HK-2 (cell line): ENCODE data around the gene HES3.

ENCODE experiments used
- DNase-seq: peaks from one replicate; pipeline ENCODE4 v3.0.0-alpha.2; 2018; ENCODE audit not compliant: unreplicated experiment

HES3 gene

GRCh38 chr1:6262555-6263420 lies 18.8 kb downstream of the HES3 start:
- no peak for DNase-seq

DNA sequence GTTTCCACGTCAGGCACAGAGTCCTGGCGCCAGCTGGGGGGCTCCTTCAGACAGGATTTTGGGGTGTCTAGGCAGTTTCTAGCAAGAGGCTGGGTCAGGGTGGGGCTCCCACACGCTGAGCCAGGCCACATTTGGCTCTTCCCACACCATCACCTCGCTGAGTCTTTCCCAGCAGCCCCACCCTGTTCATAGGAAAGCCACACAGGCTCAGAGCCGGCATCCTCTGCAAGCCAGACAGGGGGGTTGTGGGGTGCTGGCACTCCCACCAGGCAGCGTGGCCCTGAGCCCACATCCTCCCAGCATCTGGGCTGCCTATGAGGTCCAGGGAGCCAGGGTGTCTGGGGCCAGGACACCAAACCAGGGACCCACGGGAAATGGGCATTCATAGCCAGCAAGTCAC lies 19.7 kb downstream of the HES3 start:
- DNase-seq, result no peak

DNA sequence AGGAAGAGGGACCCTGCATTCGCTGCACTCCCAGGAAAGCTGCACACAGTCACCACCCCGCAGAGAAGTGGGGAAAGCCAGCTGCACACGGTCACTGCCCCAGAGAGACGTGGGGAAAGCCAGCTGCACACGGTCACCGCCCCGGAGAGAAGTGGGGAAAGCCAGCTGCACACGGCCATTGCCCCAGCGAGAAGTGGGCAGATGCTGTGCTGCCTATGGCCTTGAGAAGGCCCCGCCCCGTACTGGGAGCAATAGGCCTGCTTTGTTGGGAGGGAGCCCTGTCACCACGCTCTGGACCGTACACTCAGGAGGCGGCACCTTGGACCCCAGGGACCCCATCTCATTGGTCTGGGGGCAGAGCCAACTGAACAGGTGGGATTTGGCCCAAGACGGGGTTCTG lies 21.2 kb downstream of the HES3 start:
- no peak for DNase-seq

GRCh38 chr1:6266641-6267040 lies 22.7 kb downstream of the HES3 start:
- DNase-seq, result no peak

DNA sequence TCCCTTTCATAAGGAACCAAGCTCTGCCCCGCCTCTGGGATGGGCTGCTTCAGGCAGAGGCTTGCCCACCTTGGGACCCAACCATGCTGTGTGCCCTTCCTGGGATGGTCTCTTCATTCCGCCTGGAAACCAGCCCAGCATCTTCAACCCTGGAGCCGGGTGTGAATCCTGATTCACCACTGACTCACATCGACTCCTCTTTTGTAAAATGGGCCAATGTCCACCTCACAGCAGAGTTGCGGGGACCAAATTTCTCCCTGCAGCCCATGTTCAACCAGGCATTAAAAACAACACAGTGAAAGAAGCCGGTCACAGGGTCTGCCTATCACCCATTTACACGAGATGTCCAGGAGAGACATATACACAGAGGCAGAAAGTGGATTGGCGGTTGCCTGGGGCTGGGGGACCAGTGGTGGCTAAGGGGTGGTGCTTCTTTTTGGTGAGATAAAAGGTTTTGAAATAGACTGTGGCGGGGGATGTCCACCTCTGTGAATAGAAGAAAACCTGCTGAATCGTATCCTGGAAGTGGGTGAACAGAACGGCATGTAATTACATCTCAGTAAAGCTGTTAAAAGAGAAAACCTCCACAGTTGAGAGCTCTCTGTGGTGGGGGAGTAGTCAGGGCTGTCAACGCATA lies 23.8 kb downstream of the HES3 start:
- no peak for DNase-seq

- DNase-seq, result no peak
These were observed 24.4 kb downstream of the HES3 start for GRCh38 chr1:6268415-6268814.

DNA sequence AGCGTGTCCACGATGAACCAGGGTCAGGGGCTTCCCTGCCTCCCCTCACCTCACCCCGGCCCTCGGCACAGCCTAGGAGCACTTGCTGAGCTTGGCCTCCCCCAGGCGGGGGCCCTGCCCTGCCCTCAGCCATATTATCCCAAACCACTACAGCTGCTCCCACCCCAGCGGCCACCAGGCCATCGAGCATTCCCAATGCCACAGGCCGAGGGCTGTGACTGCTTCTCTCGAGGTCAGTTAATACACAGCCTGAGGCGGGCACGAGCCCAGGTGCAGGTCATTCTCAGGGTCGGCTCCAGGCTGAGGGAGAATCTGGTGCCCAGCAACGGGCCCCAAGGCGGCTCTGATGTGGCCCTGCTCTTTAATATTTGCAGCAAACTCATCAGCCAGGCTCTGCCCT lies 25.3 kb downstream of the HES3 start:
- no peak for DNase-seq

- no peak for DNase-seq
These were observed 25.9 kb downstream of the HES3 start for GRCh38 chr1:6269720-6270400.

GRCh38 chr1:6270401-6270800 lies 26.4 kb downstream of the HES3 start:
- DNase-seq, result no peak

GRCh38 chr1:6271006-6271405 lies 27.0 kb downstream of the HES3 start:
- DNase-seq, result no peak

- no peak for DNase-seq
These were observed 27.6 kb downstream of the HES3 start for GRCh38 chr1:6271554-6271953.

DNA sequence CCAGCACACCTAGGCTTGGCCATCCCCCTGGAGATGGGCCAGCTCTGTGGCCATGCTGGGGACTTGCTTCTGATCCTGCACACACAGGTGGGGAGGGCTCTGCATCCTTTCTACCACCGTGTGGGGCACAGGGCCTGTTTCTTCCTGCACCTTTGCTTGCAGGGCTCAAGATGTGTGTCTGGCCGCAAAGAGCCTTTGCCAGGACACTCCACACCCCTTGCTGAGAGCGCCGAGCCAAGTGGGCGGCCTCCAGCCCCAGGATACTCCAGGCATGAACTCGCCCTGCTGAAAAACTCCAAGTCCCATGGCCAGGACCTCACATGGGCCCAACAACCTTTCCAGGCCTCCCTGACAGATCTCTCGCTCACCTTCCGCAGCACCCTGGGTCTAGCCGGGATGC lies 28.5 kb downstream of the HES3 start:
- DNase-seq, result no peak

DNA sequence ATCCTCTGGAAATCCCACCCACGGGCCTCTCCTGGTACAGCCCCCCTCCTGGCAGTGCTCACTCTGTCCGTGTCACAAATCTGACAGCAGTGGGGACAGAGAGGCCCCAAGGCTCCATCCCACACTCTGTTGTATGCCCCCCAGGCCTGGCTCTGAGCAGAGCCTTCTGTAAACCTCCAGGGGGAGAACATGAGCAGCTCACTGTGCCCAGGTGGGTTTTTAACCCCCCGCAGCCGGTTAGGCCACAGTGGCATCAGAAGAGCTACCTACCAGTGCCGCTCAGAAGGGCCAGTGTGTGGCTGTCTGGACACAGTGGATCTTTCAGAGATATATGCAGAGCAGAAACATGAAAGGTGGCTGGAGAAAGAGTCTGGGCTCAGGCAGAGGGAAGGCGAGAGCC lies 28.9 kb downstream of the HES3 start:
- no peak for DNase-seq

- DNase-seq, result peak; percentile 59
These were observed 29.5 kb downstream of the HES3 start for GRCh38 chr1:6273380-6273891.

DNA sequence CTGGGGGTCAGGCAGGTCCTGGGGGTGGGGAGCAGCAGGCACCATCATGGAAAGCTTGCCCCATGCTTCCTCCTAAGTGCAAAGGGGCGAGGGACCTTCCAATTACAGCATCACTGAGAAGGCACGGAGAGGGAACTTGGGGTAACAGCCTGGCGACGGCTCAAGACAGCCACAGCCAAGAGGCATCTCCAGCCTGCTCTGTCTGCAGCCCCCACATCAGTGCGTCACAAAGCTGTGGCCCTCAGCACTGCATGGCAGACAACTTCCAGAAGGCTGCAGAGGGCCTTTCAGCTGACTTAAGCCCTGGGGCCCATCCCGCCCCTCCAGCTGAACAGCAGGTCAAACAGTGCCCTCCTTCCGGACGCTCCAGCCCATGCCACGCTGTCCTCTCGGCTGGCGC lies 30.1 kb downstream of the HES3 start:
- DNase-seq, result no peak

GRCh38 chr1:6274622-6275139 lies 30.7 kb downstream of the HES3 start:
- DNase-seq, result no peak

GRCh38 chr1:6275826-6276782 lies 32.1 kb downstream of the HES3 start:
- no peak for DNase-seq

DNA sequence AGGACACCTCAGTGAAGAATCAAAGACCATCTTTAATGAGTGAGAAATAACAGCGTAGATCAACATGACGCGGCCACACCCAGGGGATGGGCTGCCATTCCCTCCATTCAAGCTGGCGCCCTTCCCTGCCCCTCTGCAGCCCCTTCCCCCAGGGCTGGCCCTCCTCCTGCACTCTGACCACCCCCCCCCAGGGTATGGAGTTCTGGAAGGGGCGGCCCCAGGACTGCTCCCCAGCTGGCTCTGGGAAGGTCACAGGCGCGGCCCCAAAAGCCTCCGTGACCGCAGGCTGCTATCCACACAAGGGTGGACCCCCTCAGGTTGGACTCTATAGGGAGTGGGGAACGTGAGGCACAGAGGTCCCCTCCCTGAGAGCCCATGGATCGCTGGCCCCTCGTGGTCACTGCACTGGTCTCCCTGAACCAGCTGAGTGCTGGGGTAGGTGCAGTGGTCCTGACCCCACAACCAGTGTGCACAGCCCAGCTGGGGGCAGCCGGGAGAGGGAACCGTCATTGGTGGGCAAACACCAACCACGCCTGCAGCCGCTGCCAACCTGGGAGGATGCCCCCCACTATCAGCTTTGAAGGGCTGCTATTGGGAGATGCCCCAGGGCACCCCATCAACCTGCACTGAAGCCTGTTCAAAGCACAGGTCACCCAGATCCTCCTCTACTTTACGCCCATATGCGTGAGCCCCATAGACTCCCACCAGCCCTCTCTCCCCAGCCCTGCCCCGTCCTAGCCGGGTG lies 33.0 kb downstream of the HES3 start:
- DNase-seq, result no peak

DNA sequence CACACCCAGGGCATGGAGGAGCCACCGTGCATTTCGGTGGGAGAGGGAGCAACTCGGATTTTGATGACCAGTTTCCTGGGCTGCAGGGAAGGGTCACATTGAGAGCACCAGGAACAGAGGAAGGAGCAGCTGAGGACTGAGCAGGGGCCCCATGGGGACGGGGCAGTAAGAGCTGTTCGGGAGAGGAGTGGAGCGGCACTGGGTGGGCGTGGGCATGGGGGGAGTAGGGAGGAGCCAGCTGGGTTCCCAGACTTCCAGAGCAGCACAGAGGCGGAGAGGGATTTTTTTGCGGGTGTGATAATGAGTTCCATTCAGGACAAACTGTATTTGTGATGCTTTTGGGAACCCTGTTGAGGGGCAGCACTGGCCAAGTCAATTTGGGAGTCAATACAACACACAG lies 34.3 kb downstream of the HES3 start:
- DNase-seq, result no peak

DNA sequence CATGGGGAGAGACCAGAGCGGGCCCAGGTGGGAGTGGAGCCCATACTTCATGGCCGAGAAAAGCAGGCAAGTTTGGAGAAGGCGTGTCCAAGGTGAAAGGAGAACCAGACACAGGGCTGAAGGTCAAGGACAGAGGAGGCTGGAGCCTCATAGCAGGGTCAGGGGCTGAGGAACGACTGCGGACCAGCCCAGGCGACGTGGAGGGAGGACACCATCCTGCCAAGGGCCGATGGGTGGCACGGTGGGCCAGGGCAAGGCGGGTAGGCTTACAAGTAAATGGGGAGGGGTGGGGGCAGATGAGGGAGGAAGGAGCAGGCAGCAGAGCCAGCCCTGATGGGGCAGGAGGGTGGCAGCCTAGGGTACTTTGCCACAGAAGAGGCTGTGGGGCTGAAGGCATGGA lies 35.1 kb downstream of the HES3 start:
- no peak for DNase-seq
